SK-MEL-5 (cell line): Measurements from ENCODE around the gene TCF7L2. TPM values are rescaled to one million over a fixed set of nuclear protein-coding genes. Genes with fewer than 3 reads are reported as not detected.

Experiments
- DNase-seq: peaks from one replicate; pipeline ENCODE4 v3.0.0-alpha.2; 2016; ENCODE audit warnings: low read depth, low spot score
- in situ Hi-C: cut with HindIII; loops from 2 replicates; pipeline ENCODE4 v1.10.0; 2016; ENCODE audit warnings: low sequenced_read_pairs, high pct_unique_total_duplicates, low pct_unique_long_range_greater_than_20kb
- total RNA-seq: library from RNA; depleted of rRNA; stranded (reverse); fragments of >200 nt; shearing (Covaris generic); gene quantifications from 2 replicates; pipeline ENCODE4 v1.2.3, GENCODE V29; 2014

Gene TCF7L2
- total RNA-seq, 1 experiment from 2014 or later = 2.6 TPM

DNA sequence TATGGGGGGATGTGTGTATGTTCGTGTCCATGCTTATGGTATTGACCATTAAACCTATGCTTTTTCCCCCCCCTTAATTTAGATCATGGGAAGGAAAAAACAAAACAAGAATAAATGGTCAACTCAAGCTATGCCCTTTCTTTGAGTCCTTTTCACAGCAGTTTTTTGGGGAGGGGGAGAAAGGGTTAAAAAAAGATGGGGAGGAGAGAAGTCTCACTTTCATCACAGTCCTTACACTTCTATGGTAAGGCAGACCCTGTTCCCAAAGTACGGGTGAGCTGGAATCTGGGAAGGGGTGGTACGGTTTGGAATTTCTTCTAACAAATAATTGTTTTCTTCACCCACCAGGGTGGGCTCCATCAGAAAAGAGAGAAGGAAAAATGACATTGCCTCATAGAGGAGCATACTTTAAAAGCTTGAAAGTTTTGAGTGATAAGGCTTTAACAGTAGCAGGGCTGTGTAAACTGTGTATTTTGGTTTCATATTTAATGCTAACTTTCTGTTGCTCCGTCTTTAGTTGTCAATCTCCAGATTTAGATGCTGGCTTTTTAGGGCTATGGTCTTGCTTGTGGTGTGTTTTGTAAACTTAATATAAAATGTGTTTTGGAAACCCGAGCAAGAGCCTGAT is 180.1 kb downstream of the TCF7L2 start:
- no peak for DNase-seq
- in situ Hi-C loops = no loop called here

DNA sequence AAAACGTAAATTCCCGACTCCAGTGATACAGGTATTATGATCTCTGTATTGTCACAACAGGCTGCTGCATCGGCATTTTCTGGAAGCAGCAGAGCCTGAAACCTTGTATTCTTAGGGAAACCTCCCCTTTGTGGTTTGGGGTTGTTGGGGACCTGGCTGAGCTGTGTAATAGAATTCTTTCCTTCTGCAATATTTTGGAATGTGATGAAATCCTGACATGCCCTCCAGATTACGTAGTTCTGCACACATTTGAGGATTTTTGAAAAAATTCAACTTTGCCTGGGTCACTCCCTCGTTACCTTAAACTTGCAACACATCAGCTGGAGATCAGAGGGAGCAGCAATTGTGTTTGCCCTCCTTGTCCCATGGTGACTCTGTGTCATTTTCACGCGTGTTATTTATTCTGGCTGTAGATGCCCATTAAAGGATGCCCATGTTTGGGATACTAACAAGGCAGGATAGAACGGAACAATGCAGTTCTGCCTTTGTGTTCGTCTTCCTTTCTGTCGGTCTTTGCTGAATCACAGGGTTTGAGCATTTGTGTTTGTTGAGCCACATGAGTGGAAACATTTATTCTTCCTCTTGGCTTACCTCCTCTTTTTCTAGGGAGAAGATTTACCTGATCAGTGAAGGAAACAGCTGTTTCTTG is 181.7 kb downstream of the TCF7L2 start:
- DNase-seq = no peak
- in situ Hi-C loops = no loop called here

DNA sequence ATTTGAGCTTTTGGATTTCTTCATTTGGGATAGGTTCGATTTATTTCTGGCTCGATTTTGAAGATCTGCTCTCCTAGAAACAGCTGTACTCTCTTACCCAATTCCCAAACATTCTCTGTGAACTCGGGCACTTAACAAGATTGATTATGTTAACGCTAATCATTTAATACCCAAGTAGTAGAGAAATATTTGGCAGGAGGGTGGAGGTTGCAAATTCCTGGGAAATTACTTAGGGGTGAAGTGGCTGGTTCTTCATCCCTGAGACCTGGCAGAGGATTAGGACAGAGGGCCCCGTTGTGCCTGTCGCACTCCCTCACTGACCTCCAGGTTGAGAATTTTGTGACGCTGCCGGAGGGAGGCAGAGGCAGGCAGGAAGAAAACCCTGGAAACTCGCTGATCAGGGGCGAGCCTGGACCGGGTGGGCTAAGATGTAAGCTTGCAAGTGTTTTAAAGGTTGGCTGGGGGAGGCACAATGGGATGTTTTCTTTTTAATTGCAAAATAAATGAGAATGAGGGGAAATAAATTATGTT is 182.6 kb downstream of the TCF7L2 start:
- no peak for DNase-seq
- in situ Hi-C loops = no loop called here

DNA sequence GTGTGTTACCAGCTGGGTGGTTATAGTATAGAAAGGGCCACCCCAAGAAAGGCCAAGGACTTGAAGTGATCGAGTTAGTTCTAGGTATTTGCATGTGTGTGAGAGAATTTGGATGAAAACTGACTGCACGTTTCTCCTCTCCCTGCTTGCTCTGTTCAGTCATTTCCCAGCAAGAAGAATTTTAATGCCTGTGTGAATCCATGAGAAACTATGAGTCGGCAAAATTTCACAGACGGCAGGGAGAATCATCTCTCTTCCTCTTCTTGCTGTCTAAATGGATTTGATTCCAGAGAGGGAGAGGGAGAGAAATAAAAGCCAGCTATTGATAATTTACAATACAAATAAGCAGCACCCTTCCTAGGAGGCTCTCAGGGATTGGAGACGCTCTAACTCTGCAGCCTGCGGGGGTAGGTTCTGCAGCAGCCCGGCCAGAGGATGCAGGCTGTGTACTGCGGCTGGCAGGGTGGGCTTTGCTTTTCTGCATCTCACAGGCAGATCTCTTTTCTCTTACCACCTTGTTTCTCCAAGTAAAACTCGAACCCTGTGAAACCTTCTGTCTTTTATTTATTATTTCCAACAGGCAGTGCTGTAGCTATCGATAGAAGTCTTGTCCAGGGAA is 183.6 kb downstream of the TCF7L2 start:
- in situ Hi-C loops = no loop called here
- DNase-seq = no peak

DNA sequence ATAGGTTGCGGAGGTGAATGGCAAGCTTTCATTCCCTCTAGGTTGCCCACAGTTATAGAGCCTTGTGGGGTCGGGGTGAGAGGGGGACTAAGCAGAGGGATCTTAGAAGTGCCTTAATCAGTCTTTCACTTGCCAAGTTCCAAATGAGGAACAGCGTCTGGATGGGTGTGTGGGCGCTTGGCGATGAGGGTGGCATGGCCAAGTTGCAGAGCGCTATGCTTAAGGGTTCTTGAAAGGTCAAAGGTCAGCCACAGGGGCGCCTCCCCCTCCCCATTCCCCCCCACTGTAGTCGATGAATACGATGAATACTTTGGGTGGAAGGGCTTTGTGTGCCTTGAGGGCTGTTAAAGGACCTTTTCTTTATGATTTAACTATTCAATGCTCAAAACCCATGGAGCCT is 185.0 kb downstream of the TCF7L2 start:
- DNase-seq = no peak
- in situ Hi-C loops = no loop called here

DNA sequence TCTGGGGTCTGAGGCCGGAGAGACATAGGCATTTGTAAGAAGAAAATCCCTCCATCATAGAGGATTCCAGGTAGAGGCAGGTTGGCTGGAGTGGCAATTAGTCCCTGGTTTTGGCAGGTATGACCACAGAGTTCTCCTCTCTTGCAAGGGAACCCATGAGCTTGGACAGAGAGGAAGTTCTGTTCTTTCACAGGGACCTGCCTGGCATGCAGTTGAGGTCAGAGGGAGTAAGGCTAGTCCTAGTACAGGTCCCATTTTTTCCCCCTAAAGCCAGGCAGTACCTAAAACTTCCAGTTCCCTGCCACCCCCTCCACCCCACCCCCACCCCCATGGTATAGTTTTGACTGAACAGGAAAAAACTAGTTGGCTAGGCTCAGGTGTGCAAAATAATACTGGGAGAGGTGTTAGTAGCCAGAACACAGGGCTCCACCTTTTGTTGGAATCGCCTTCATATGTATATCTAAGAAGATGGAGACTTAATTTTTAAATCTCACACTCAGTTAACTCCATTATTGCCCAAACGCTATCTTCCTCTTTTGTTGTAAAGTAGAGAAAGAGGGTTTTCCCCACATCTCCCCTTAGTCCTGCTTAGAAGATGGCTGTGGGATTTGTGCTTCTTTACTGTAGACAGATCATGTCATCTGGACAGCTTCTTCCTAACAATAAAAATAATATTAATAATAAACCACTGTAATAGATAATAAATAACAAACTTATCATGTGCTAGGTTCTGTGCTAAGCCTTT is 188.1 kb downstream of the TCF7L2 start:
- in situ Hi-C loops = no loop called here

DNA sequence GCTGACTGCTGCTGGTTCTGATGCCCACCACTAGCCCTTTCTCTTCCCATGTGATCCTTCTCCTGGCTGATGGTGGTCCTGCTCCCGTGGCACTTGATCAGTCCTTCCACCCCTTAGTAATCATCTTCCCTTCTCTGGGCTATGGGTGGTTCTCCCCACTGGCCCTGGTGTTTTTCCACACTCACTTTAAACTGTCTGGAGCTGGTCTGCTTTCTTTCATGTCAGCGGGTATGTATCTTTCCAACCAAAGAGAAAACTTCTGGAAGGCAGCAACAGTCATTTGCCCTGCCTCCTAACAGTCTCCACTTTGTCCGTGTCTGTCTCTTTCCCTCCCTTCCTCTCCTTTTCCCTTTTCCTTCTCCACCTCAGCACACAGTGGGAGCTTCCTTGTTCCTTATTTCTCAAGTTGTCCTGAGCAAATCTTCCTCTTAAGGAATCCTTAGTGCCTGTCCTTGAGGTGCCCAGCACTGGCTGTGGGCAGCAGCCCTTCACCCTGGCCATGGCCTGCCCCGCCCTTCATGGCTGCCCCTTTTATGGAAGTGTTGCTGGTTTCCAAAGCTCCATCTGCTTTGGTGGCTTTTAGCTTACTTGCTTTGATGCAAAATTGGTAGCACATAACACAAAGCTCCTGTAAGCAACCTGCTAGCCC is 189.0 kb downstream of the TCF7L2 start:
- DNase-seq = no peak
- in situ Hi-C loops = no loop called here

More for the DNA sequence above, 188.1 kb downstream of the TCF7L2 start:
- no peak for DNase-seq

DNA sequence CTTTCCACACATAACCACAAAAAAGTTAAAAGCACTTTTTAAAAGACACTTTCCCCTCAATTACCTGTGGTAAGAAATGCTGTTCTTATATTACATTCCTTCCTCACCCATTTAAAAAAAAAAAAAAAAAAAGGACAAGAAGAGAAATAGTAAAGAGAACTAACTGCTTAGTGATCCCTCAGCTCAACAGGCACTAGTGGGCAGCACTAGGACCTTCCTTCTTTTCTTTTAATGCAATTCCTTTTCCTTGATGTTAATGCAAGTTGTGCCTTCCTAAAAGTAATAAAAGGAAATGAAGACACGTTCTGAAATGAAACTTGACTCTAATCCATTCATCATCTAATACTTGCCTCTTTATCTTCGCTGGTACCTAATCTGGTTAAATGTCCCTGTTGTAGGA is 189.7 kb downstream of the TCF7L2 start:
- peak; percentile 22 for DNase-seq
- in situ Hi-C loops = no loop called here

DNA sequence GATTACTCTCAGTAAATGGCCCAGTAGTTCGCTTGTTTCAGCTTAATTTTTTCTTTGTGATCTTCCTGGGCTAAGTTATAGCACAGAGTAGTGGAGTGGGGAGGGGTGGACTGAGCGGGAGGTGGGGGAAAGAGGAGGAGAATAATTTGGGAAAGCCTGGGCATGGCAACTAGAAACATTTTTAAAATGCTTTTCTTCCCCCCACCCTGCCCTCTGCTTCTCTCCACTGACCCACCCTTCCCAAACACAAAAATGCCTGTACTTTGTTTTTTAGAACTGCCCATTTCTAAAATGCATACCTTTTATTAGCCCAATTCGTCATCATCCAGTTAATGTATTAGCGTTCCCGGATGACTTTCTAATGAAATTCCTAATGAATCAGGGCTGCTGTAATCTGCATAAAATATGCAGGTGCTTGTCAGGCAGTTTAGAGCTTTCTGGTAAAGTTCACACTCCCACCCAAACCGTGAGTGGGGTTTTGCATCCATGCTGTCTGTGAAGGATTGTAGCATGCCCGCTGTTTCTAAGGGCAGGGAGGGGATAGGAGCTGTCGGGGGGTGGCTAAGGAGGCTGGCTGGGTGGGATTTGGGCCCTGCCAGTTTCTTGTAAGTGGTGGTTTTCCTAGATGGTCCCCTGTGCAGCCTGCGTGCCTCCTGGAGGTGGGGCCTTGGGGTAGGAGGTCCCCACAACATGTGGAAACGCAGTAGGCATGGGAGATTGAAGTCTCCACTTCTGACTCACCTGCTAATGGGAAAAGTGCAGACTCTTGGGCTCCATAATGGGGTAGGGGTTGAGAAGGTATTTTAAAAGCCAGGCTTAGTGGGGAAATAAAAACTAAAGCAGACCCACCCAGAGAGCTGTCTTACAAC is 190.3 kb downstream of the TCF7L2 start:
- in situ Hi-C loops = no loop called here
- no peak for DNase-seq

DNA sequence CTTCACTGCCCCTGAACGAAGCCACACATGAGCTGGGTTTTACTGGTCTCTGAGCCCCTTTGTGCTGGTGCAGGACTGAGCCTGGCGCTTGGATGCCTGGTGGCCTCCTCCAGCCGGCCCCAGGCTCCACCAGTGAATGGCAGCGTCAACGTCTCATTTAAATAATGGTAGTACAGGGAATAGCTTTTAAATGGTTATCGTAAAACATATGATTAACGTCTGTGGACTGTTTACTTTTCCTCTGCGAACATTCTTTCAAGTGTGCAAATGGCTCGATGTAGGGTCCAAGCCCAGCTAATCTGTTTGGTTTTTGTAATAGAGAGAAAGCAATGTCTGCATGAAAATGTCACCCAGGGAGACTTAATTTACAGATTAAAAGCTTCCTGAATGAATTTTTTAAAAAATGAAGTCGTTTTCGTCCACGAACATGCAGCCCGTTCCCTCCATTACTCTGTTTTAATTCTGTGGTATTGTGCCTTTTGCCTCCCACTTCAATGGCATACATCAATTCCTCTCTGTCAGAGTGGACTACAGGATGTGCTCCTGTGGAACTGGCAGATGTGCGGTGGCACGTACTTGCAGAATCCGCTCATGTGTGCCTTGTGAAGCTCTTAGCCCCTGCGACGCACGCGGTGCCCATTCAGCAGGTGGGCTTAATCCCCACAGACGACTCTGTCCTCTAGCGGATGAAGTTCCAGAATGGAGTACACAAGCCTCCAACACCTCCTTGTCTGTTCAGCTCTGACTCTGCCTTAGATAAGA is 192.7 kb downstream of the TCF7L2 start:
- in situ Hi-C loops = no loop called here
- DNase-seq = no peak

DNA sequence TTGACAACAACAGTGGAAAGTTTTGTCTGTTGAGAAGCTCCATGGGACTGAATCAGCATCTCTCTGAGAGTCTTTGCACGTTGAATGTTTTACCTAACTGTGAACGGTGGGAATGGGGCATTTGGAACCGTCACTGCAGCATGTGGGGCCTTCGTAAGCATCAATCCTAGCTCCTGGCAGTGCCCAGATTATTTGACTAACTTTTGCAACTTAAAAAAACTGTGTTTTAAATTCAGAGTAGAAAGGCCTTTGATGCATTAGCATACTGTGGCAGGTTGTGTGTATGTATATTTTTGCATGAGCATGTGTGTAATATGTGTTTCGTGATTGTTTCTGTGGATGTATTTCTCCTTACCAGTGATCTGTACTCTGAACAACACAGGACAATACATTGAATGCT is 194.5 kb downstream of the TCF7L2 start:
- no peak for DNase-seq
- in situ Hi-C loops = no loop called here

DNA sequence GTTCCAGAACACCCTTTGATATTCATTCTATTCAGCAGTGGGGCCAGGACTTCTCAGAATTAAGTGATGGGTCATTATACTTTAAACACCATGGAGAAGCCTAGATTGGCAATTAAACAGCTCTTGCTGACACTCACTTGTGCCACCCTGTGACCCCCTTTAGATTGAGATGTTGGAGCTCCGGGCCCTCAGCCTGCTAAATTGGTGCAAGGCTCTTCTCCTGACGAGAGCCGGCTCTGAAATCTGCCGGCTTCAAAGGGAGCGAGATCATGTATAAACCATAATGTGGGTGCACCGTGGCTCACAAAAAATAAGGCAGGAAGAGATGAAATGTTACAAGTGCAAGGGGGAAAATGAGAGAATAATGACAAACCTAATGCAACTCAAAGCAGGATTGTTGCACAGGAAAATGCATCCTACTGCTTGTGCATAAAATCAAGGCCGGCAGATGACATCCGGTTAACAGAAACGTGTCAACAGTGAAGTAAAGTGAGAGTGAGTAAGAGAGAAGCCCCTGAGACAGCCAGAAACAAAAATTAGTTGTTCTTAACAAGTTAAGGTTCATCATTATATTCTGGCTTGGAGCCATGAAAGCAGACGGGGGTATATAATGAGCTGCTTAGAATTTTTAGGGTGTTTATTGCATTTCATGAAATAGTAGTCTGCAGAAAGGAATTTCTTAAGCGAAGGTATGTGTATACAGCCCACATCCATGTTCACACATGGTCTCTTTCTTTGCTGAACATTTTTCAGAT is 198.2 kb downstream of the TCF7L2 start:
- in situ Hi-C loops = no loop called here
- DNase-seq = no peak

DNA sequence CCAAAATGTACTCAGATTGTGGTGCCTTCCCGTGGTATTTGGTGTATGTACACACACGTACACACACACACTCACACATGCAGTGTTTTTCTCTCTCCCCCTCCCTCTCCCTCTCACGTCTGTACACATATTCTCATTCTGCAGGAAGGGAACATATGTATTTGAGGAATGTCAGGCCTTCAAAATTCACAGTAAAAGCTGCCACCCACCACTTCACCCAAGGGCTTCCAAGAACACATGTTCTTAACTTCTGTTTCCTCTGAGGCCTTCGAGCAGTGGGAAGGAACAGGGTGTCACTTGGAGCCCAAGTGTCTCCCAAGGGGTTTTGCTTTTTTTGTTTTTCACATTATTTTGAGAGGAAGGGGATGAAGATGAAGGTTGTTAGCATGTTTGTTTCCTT is 198.9 kb downstream of the TCF7L2 start:
- in situ Hi-C loops = no loop called here

DNA sequence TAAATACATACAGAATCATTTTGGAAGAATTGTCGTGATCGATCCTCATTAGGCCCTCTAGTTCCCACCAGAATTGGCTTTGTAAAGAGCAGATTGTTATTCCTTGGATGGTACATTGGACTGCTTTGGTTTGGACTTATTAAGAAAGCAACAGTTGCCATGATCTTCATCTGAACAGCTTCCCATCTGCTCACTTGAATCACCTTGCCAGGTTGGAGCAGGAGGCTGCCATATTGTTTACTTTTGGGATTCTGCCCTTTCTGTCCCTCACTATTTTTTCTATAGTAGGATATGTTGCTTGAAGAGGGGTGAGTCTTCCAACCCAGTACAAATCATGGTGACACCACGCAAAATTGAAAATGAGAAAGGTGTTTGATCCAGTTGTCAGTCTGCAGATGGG is 199.6 kb downstream of the TCF7L2 start:
- in situ Hi-C loops = no loop called here

More for the DNA sequence above, 198.9 kb downstream of the TCF7L2 start:
- DNase-seq = no peak

DNA sequence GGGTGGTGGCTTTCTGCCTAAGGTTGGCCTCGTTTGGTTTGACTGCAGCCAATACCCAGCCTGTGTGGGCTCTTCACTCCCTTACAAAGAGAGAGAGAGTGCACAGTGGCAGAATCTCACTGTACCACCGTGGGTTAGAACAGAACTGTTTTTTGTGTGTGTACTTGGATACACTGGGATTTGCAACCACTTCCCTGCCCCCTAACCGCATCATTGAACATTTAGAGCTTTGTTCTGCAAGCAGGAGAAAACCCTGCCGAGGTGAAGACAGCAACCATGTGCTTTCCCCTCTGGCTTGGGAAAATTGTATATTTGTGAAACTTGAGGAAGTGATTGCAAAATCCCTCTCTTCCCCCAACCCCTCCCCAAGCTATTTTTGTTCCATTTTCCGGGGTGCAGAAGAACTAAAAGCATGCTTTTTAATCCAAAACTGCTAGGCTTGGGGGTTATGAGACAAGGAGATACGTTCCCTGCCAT is 201.2 kb downstream of the TCF7L2 start:
- peak; percentile 71 for DNase-seq
- in situ Hi-C loops = no loop called here

More for the DNA sequence above, 199.6 kb downstream of the TCF7L2 start:
- DNase-seq = no peak
